Fibroblast of lung (primary cell): ENCODE results near the gene ATL1.

Experiments used
- CTCF ChIP-seq, 2 donors: IDR thresholded peaks in 1 of 2; conservative IDR thresholded peaks in 1 of 2; 1 replicate in 1 of 2; 2 replicates in 1 of 2; pipeline ENCODE4 v1.5.1; 2011 to 2012; ENCODE audit warnings: low read length in 2 of 2, control low read depth in 1 of 2, inconsistent platforms in 1 of 2, low read depth in 1 of 2, mild to moderate bottlenecking in 1 of 2
- EZH2 ChIP-seq: IDR thresholded peaks from 2 replicates; pipeline ENCODE4 v1.5.1; 2012; ENCODE audit warnings: low read length, control low read depth, mild to moderate bottlenecking; ENCODE audit errors: missing control alignments

DNA sequence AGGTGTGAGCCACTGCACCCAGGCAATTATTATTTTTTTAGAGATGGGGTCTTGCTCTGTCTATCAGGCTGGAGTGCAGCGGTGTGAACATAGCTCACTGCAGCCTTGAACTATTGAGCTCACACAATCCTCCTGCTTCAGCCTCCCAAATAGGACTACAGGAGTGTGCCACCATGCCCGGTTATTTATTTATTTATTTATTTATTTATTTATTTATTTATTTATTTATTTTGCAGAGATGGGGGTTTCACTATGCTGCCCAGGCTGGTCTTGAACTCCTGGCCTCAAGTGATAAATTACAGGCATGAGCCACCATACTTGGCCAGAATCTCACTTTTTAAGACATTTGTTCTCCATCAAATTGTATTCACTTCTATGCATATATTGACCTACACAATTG lies 56.3 kb downstream of the ATL1 start:
- TF ChIP-seq EZH2 (no peak), CTCF (conservative IDR thresholded peaks at IDR 0.05 in 1 of 2, IDR thresholded peaks at IDR 0.05 in 1 of 2; ENCODE audit: low read depth in 1 of 2, low read length in 2 of 2) (no peak)
